Testis (tissue), 3 donors: ENCODE results near the gene INSC. TPM values are rescaled to one million over a fixed set of nuclear protein-coding genes. Genes with fewer than 3 reads are reported as not detected.

Experiments used
- DNase-seq: peaks from one replicate; pipeline ENCODE4 v3.0.0-alpha.2; 2019
- H3K27ac ChIP-seq, 2 donors: fragments of 200-600 bp; sonication (generic); one replicate each; pipeline ENCODE4 v1.5.1; 2019
- H3K27me3 ChIP-seq: fragments of 200-600 bp; sonication (generic); one replicate; pipeline ENCODE4 v1.5.1; 2019
- H3K36me3 ChIP-seq: fragments of 200-600 bp; sonication (generic); one replicate; pipeline ENCODE4 v1.5.1; 2017; ENCODE audit warnings: low read depth; ENCODE audit errors: missing control alignments
- H3K4me1 ChIP-seq: fragments of 200-600 bp; sonication (generic); one replicate; pipeline ENCODE4 v1.5.1; 2019
- H3K4me3 ChIP-seq, 2 donors: fragments of 200-600 bp; sonication (generic); one replicate each; pipeline ENCODE4 v1.5.1; 2017 to 2019
- H3K9me3 ChIP-seq: fragments of 200-600 bp; sonication (generic); one replicate; pipeline ENCODE4 v1.5.1; 2017
- CTCF ChIP-seq, 3 experiments: fragments of 450-650 bp in 2 of 3; fragments of 200-600 bp in 1 of 3; sonication (generic) in 1 of 3; IDR thresholded peaks; one replicate each; pipeline ENCODE4 v1.5.1; 2016 to 2019; ENCODE audit warnings: antibody characterized with exemption in 3 of 3, mild to moderate bottlenecking in 2 of 3, moderate library complexity in 1 of 3
- POLR2A ChIP-seq: fragments of 450-650 bp; IDR thresholded peaks from one replicate; pipeline ENCODE4 v1.6.1; 2017; ENCODE audit warnings: antibody characterized with exemption, mild to moderate bottlenecking, moderate library complexity
- WGBS, 2 donors: methylation state at CpG; one replicate each; pipeline ENCODE4 v1.1.5; 2018; 5-methylcytosine and 5-hydroxymethylcytosine counted together
- intact Hi-C: fragments of 100-400 bp; cut with DNase I; formaldehyde crosslinking; loops from one replicate; pipeline ENCODE4 v1.15.1; 2023; ENCODE audit warnings: low total_unique reads
- polyA plus RNA-seq: library from polyadenylated mRNA; stranded (reverse); fragments of 350-450 nt; fragmentation: Illumina TruSeq; extraction: RNeasy Lipid Tissue Mini Kit (QIAGEN cat#74804); gene quantifications from one replicate; pipeline ENCODE4 v1.2.3, GENCODE V29; 2014; ENCODE audit warnings: low read depth, low replicate concordance; ENCODE audit not compliant: insufficient read depth
- total RNA-seq, 2 donors: library from RNA; depleted of rRNA; stranded (reverse); fragments of >200 nt; gene quantifications; one replicate each; pipeline ENCODE4 v1.2.3, GENCODE V29; 2016

INSC gene
- total and polyA plus RNA-seq, 3 donors from 2014 or later, result 2.2 to 2.5 (median 2.2) TPM

- no peaks in the 10 kb centered on the region for H3K9me3 ChIP-seq
- H3K27ac ChIP-seq, result no peak overlapping the region
- 95 to 97% methylated on average over 2 of the region's 2 CpGs for WGBS, 2 donors
- no peaks in the 10 kb centered on the region for H3K4me1 ChIP-seq
- no peaks in the 10 kb centered on the region for H3K27me3 ChIP-seq
- no peak overlapping the region for H3K4me3 ChIP-seq
- intact Hi-C loops, result no loop called here
- TF ChIP-seq CTCF (IDR thresholded peaks at IDR 0.05) (no peak), POLR2A (no peak)
- H3K36me3 ChIP-seq, result no peaks in the 10 kb centered on the region
- DNase-seq, result no peak
These were observed 83.6 kb downstream of the INSC start for GRCh38 chr11:15198284-15198683.

DNA sequence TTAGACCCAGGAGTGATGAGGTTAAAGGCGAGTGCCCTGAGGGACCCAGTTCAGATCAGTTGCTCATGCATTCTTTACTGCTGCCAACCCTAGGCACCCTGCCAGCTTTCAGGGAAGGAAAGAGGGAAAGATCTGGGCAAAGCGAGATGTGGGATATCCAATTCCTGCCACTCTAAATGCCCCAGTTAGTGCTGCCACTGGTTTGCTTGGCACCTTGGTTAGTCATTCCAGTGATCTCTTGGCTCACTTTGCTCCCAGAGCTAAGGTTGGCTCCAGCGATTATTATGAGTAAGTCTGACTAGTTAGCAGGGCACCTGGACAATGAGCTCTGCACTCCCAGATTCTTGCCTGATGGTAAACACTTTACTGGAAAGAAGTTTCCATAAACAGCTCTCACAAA is 85.0 kb downstream of the INSC start:
- 70 to 81% methylated on average over 3 of the region's 3 CpGs for WGBS, 2 donors
- Histone ChIP-seq H3K27me3 (no peaks in the 10 kb centered on the region), H3K4me3 (no peak overlapping the region), H3K36me3 (no peaks in the 10 kb centered on the region), H3K4me1 (no peaks in the 10 kb centered on the region), H3K9me3 (no peaks in the 10 kb centered on the region), H3K27ac (no peak overlapping the region)
- no peak for DNase-seq
- TF ChIP-seq POLR2A, result no peak
- no peak for TF ChIP-seq CTCF (IDR thresholded peaks at IDR 0.05)
- intact Hi-C loops, result no loop called here

- Histone ChIP-seq H3K27me3 (no peaks in the 10 kb centered on the region), H3K4me3 (no peak overlapping the region), H3K27ac (no peak overlapping the region), H3K4me1 (no peaks in the 10 kb centered on the region), H3K9me3 (no peaks in the 10 kb centered on the region), H3K36me3 (no peaks in the 10 kb centered on the region)
- 91 to 94% methylated on average over 5 to 12 of the region's 12 CpGs for WGBS, 2 donors
- no peak for DNase-seq
- intact Hi-C loops, result no loop called here
- no peak for TF ChIP-seq CTCF (IDR thresholded peaks at IDR 0.05)
These were observed 86.0 kb downstream of the INSC start for GRCh38 chr11:15200696-15201095.

DNA sequence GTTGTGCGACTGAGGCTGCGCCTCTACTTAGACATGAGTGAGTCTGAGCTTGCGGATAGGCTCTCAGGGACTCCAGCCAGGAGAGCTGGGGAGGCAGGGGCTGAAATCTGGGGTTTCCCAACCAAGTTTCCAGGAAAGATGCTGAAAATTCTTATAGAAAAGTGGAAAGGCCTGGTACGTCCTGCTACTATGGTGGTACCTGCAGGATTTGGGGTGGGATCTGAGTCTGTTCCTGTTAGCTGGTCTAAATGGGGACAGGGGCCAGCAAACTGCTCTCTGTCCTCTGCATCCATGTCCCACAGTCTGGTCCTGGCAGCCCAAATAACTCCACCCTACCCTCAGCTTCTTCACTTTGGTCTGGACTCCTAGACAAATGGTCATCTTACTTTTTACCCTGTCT is 86.9 kb downstream of the INSC start:
- intact Hi-C loops, result no loop called here
- Histone ChIP-seq H3K4me1 (no peaks in the 10 kb centered on the region), H3K9me3 (no peaks in the 10 kb centered on the region), H3K4me3 (no peak overlapping the region), H3K27me3 (no peaks in the 10 kb centered on the region), H3K27ac (no peak overlapping the region), H3K36me3 (no peaks in the 10 kb centered on the region)
- whole genome bisulfite sequencing, 2 donors, result 95% methylated on average over 4 of the region's 4 CpGs
- no peak for DNase-seq
- TF ChIP-seq CTCF (IDR thresholded peaks at IDR 0.05), result no peak
- no peak for TF ChIP-seq POLR2A

DNA sequence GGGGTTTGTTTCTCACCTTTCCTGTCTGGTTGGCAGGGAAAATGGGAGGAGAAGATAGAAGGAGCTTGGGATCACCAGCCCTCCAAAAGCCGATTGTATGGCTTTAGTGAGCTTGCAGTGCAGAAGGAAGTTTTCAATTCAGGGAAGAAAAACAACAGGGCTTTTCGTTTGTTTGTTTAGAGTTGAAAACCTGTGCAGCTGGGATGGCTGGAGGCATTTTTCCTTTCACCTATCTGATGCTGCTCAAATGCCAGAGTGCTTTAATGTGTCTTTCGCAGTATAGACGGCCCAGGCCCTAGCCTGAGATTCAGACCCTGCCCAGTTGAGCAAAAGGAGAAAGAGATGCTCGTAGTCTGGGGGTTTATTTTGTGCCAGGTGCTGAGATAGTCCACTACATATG is 87.9 kb downstream of the INSC start:
- 74 to 86% methylated on average over 5 of the region's 5 CpGs for WGBS, 2 donors
- TF ChIP-seq POLR2A, result no peak
- no peak for TF ChIP-seq CTCF (IDR thresholded peaks at IDR 0.05)
- H3K4me1 ChIP-seq, result no peaks in the 10 kb centered on the region
- H3K9me3 ChIP-seq, result no peaks in the 10 kb centered on the region
- intact Hi-C loops, result no loop called here
- no peaks in the 10 kb centered on the region for H3K27me3 ChIP-seq
- H3K36me3 ChIP-seq, result no peaks in the 10 kb centered on the region
- H3K27ac ChIP-seq, result no peak overlapping the region
- no peak overlapping the region for H3K4me3 ChIP-seq
- DNase-seq, result no peak
